Measurements from ENCODE around the gene CEP164. TPM values are rescaled to one million over a fixed set of nuclear protein-coding genes. Genes with fewer than 3 reads are reported as not detected.

The CEP164 gene
- total RNA-seq, 1 experiment from 2014 or later = 25.4 TPM

DNA sequence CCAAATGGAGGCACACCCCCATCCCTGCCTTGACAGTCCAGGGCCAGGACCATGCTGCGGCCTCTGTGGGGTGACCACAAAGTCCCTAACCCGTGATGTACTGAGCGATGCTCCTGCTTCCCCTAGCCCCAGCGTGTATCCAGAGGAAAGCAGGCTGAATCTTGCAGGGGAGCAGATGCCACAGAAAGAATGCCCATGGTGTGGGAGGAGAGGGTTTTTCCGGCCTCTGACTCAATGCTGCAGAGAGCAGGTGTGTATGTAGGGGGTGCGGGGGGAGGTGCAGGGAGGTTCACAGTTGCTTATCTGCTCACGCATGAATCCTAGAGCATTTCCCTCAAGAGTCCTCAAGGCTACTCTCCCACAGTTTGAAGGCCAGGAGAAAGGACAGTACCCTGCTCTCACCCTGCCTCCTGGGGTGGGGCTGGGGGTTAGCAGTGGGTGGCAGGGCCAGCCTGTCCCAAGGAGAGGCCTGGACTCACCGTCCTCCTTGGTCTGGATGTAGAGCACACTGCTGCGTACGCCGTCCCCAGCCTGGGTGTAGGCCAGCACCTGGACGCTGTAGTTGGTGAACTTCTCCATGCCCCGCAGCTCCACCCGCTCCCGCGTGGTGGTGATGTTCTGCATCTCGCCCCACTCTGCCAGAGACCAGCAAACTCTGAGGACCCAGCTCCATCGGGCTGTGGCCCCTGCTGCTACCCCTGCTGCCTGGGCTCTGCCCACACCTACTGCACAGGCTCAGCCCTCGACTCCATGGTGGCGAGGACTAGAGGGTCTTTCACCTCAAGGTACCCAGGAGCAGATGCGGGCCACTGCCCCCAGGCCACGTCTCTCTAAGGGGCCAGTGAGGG is 130.8 kb downstream of the CEP164 start:
- no peak overlapping the region for H3K27ac Mint-ChIP-seq (ENCODE audit: unreplicated experiment)
- intact Hi-C loops (cut with micrococcal nuclease; ENCODE audit: unreplicated experiment) = no loop called here
- H3K4me3 Mint-ChIP-seq (ENCODE audit: low read depth, unreplicated experiment) = no peak overlapping the region
- H3K9me3 Mint-ChIP-seq (ENCODE audit: low read depth, unreplicated experiment) = no peaks in the 10 kb centered on the region
- no peaks in the 10 kb centered on the region for H3K36me3 Mint-ChIP-seq (ENCODE audit: insufficient read depth, unreplicated experiment)
- DNase-seq = no peak
- TF ChIP-seq, protein P1, sequence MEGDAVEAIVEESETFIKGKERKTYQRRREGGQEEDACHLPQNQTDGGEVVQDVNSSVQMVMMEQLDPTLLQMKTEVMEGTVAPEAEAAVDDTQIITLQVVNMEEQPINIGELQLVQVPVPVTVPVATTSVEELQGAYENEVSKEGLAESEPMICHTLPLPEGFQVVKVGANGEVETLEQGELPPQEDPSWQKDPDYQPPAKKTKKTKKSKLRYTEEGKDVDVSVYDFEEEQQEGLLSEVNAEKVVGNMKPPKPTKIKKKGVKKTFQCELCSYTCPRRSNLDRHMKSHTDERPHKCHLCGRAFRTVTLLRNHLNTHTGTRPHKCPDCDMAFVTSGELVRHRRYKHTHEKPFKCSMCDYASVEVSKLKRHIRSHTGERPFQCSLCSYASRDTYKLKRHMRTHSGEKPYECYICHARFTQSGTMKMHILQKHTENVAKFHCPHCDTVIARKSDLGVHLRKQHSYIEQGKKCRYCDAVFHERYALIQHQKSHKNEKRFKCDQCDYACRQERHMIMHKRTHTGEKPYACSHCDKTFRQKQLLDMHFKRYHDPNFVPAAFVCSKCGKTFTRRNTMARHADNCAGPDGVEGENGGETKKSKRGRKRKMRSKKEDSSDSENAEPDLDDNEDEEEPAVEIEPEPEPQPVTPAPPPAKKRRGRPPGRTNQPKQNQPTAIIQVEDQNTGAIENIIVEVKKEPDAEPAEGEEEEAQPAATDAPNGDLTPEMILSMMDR (IDR thresholded peaks at IDR 0.05; ENCODE audit: unreplicated experiment) = no peak
- H3K4me1 Mint-ChIP-seq (ENCODE audit: low read depth, unreplicated experiment) = no peaks in the 10 kb centered on the region
- CTCF ChIA-PET = no interaction called here
- H3K27me3 Mint-ChIP-seq (ENCODE audit: unreplicated experiment) = peaks cover 69% of the 10 kb centered on the region
- no TSS peak for BruUV-seq (replicated peaks)

- Mint-ChIP-seq H3K4me3 (ENCODE audit: low read depth, unreplicated experiment) (no peak overlapping the region), H3K27me3 (ENCODE audit: unreplicated experiment) (peaks cover 68% of the 10 kb centered on the region), H3K27ac (ENCODE audit: unreplicated experiment) (no peak overlapping the region), H3K36me3 (ENCODE audit: insufficient read depth, unreplicated experiment) (no peaks in the 10 kb centered on the region), H3K9me3 (ENCODE audit: low read depth, unreplicated experiment) (no peaks in the 10 kb centered on the region), H3K4me1 (ENCODE audit: low read depth, unreplicated experiment) (no peaks in the 10 kb centered on the region)
- TF ChIP-seq, protein P1 (IDR thresholded peaks at IDR 0.05; ENCODE audit: unreplicated experiment) = no peak
- BruUV-seq (replicated peaks) = no TSS peak
- no peak for DNase-seq
- intact Hi-C loops (cut with micrococcal nuclease; ENCODE audit: unreplicated experiment) = no loop called here
- CTCF ChIA-PET = no interaction called here
Observed at GRCh38 chr11:117459123-117459978, 131.7 kb downstream of the CEP164 start.

- TF ChIP-seq, protein P1 (IDR thresholded peaks at IDR 0.05; ENCODE audit: unreplicated experiment) = no peak
- no peak overlapping the region for H3K4me3 Mint-ChIP-seq (ENCODE audit: low read depth, unreplicated experiment)
- intact Hi-C loops (cut with micrococcal nuclease; ENCODE audit: unreplicated experiment) = no loop called here
- H3K9me3 Mint-ChIP-seq (ENCODE audit: low read depth, unreplicated experiment) = no peaks in the 10 kb centered on the region
- no peak overlapping the region for H3K27ac Mint-ChIP-seq (ENCODE audit: unreplicated experiment)
- no peaks in the 10 kb centered on the region for H3K36me3 Mint-ChIP-seq (ENCODE audit: insufficient read depth, unreplicated experiment)
- peaks cover 68% of the 10 kb centered on the region for H3K27me3 Mint-ChIP-seq (ENCODE audit: unreplicated experiment)
- DNase-seq = no peak
- H3K4me1 Mint-ChIP-seq (ENCODE audit: low read depth, unreplicated experiment) = no peaks in the 10 kb centered on the region
- BruUV-seq (replicated peaks) = no TSS peak
- CTCF ChIA-PET = no interaction called here
Observed at GRCh38 chr11:117459979-117460300, 132.3 kb downstream of the CEP164 start.

DNA sequence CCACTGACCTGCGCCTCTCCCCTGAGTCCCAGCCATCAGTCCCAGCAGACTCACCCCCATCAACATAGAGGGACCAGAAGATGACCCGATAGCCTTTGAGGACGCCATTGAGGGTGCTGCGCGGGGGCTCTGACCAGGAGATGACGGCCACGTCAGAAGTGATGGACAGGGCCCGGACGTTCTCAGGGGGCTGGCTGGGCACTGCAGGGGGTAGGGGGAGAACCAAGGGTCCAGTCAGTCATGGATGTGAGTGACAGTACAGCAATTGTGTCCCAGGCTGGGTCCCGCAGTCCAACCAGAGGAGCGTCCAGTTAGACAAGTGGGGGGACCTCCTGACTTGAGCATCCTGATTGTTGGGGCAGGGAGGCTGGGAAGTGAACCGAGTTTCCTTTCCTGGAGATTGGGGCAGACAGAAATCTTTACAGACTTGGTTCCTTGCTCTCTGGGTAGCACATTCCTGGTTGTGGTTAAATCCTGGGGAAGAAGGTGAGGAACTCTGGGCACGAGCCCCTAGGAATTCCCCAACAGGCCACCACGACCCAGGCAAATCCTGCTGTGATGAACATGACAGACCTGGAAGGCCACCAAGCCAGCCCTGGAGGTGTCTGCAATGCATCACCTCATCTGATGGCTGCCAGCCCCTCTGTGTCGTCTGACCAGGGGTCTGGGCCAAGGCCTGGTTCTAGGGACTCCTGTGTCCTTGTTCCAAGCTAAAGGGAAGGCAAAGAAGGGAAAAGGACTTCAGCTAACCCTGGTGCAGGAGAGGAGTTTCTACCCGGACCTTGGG is 133.9 kb downstream of the CEP164 start:
- Mint-ChIP-seq H3K27me3 (ENCODE audit: unreplicated experiment) (peaks cover 75% of the 10 kb centered on the region), H3K4me1 (ENCODE audit: low read depth, unreplicated experiment) (no peaks in the 10 kb centered on the region), H3K36me3 (ENCODE audit: insufficient read depth, unreplicated experiment) (no peaks in the 10 kb centered on the region), H3K9me3 (ENCODE audit: low read depth, unreplicated experiment) (no peaks in the 10 kb centered on the region), H3K27ac (ENCODE audit: unreplicated experiment) (no peak overlapping the region), H3K4me3 (ENCODE audit: low read depth, unreplicated experiment) (no peak overlapping the region)
- CTCF ChIA-PET = no interaction called here
- TF ChIP-seq, protein P1 (IDR thresholded peaks at IDR 0.05; ENCODE audit: unreplicated experiment) = no peak
- intact Hi-C loops (cut with micrococcal nuclease; ENCODE audit: unreplicated experiment) = no loop called here
- no TSS peak for BruUV-seq (replicated peaks)
- no peak for DNase-seq
